Muscle layer of colon (tissue), 2 donors: Measurements from ENCODE around the gene SUPT4H1.

Source experiments
- H3K27ac ChIP-seq: one replicate; pipeline ENCODE4 v1.7.0; 2013; ENCODE audit warnings: low read depth, mild to moderate bottlenecking, low read length, moderate library complexity
- H3K27me3 ChIP-seq, 2 donors: one replicate each; pipeline ENCODE4 v1.7.0; 2013; ENCODE audit warnings: low read length in 2 of 2, mild to moderate bottlenecking in 2 of 2; ENCODE audit not compliant: insufficient read depth in 2 of 2, control insufficient read depth in 1 of 2
- H3K36me3 ChIP-seq: one replicate; pipeline ENCODE4 v1.7.0; 2013; ENCODE audit warnings: mild to moderate bottlenecking, low read length; ENCODE audit not compliant: insufficient read depth
- H3K4me1 ChIP-seq: one replicate; pipeline ENCODE4 v1.7.0; 2013; ENCODE audit warnings: mild to moderate bottlenecking, low read length; ENCODE audit not compliant: insufficient read depth
- H3K4me3 ChIP-seq, 2 donors: one replicate each; pipeline ENCODE4 v1.7.0; 2013; ENCODE audit warnings: low read length in 2 of 2, low read depth in 1 of 2, mild to moderate bottlenecking in 1 of 2, moderate library complexity in 1 of 2
- H3K9ac ChIP-seq: one replicate; pipeline ENCODE4 v1.7.0; 2013; ENCODE audit warnings: low read length
- H3K9me3 ChIP-seq: one replicate; pipeline ENCODE4 v1.7.0; 2013; ENCODE audit warnings: mild to moderate bottlenecking, low read length
- donor health status: abdominal sarcoma.
- donor health status: Adenocarcinoma of cecum.

Gene SUPT4H1

GRCh38 chr17:58324056-58324408, 28.0 kb downstream of the SUPT4H1 start:
- Histone ChIP-seq H3K27me3 (no peaks in the 10 kb centered on the region), H3K36me3 (peaks cover 3% of the 10 kb centered on the region), H3K4me1 (peaks cover 15% of the 10 kb centered on the region), H3K9ac (peak overlapping the region; percentile 50), H3K4me3 (peak overlapping the region; percentile 74 to 84), H3K9me3 (no peaks in the 10 kb centered on the region), H3K27ac (peak overlapping the region; percentile 16)

GRCh38 chr17:58323366-58324055, 28.5 kb downstream of the SUPT4H1 start:
- H3K9ac ChIP-seq, result peak overlapping the region; percentile 50
- H3K4me3 ChIP-seq, result peak overlapping the region; percentile 74 to 84
- H3K9me3 ChIP-seq, result no peaks in the 10 kb centered on the region
- peak overlapping the region; percentile 16 for H3K27ac ChIP-seq
- peaks cover 3% of the 10 kb centered on the region for H3K36me3 ChIP-seq
- no peaks in the 10 kb centered on the region for H3K27me3 ChIP-seq
- peaks cover 15% of the 10 kb centered on the region for H3K4me1 ChIP-seq

GRCh38 chr17:58322581-58323185, 29.3 kb downstream of the SUPT4H1 start:
- Histone ChIP-seq H3K27ac (no peak overlapping the region), H3K9ac (no peak overlapping the region), H3K4me3 (no peak overlapping the region)

GRCh38 chr17:58321571-58322525, 30.2 kb downstream of the SUPT4H1 start:
- H3K36me3 ChIP-seq, result peaks cover 3% of the 10 kb centered on the region
- H3K9ac ChIP-seq, result no peak overlapping the region
- no peaks in the 10 kb centered on the region for H3K9me3 ChIP-seq
- H3K27me3 ChIP-seq, result no peaks in the 10 kb centered on the region
- peaks cover 15% of the 10 kb centered on the region for H3K4me1 ChIP-seq
- H3K27ac ChIP-seq, result no peak overlapping the region
- no peak overlapping the region for H3K4me3 ChIP-seq

More at GRCh38 chr17:58322581-58323185, 29.3 kb downstream of the SUPT4H1 start:
- Histone ChIP-seq H3K9me3 (no peaks in the 10 kb centered on the region), H3K27me3 (no peaks in the 10 kb centered on the region), H3K36me3 (peaks cover 3% of the 10 kb centered on the region), H3K4me1 (peaks cover 15% of the 10 kb centered on the region)

GRCh38 chr17:58320570-58321323, 31.3 kb downstream of the SUPT4H1 start:
- Histone ChIP-seq H3K9ac (no peak overlapping the region), H3K4me1 (peaks cover 15% of the 10 kb centered on the region), H3K27me3 (no peaks in the 10 kb centered on the region), H3K36me3 (peaks cover 3% of the 10 kb centered on the region), H3K4me3 (no peak overlapping the region), H3K9me3 (no peaks in the 10 kb centered on the region), H3K27ac (no peak overlapping the region)

GRCh38 chr17:58320163-58320558, 31.8 kb downstream of the SUPT4H1 start:
- Histone ChIP-seq H3K9ac (no peak overlapping the region), H3K4me1 (peaks cover 12% of the 10 kb centered on the region), H3K36me3 (peaks cover 3% of the 10 kb centered on the region), H3K9me3 (no peaks in the 10 kb centered on the region), H3K27me3 (no peaks in the 10 kb centered on the region), H3K27ac (no peak overlapping the region), H3K4me3 (no peak overlapping the region)

GRCh38 chr17:58319173-58320162, 32.5 kb downstream of the SUPT4H1 start:
- Histone ChIP-seq H3K27ac (no peak overlapping the region), H3K9ac (no peak overlapping the region), H3K36me3 (peaks cover 3% of the 10 kb centered on the region), H3K27me3 (no peaks in the 10 kb centered on the region), H3K9me3 (no peaks in the 10 kb centered on the region), H3K4me3 (no peak overlapping the region), H3K4me1 (peaks cover 8% of the 10 kb centered on the region)

- Histone ChIP-seq H3K27ac (no peak overlapping the region), H3K36me3 (peaks cover 3% of the 10 kb centered on the region), H3K4me3 (no peak overlapping the region), H3K9me3 (no peaks in the 10 kb centered on the region), H3K4me1 (peaks cover 5% of the 10 kb centered on the region), H3K27me3 (no peaks in the 10 kb centered on the region), H3K9ac (no peak overlapping the region)
Observed at GRCh38 chr17:58318627-58319172, 33.3 kb downstream of the SUPT4H1 start.

- no peaks in the 10 kb centered on the region for H3K9me3 ChIP-seq
- H3K27ac ChIP-seq, result no peak overlapping the region
- H3K4me3 ChIP-seq, result no peak overlapping the region
- no peaks in the 10 kb centered on the region for H3K27me3 ChIP-seq
- peaks cover 3% of the 10 kb centered on the region for H3K36me3 ChIP-seq
- no peaks in the 10 kb centered on the region for H3K4me1 ChIP-seq
- no peak overlapping the region for H3K9ac ChIP-seq
Observed at GRCh38 chr17:58318065-58318481, 33.9 kb downstream of the SUPT4H1 start.
